ENCODE data around the gene ACTN1.

- TF ChIP-seq GATA2 (IDR thresholded peaks at IDR 0.05; ENCODE audit: low read depth, low read length) (no peak), GATA3 (IDR thresholded peaks at IDR 0.05; ENCODE audit: low read depth, low read length) (no peak)
Measured at GRCh38 chr14:68936476-68936875, 42.6 kb downstream of the ACTN1 start.

Measured in SH-SY5Y (cell line).